Activated CD8-positive, alpha-beta memory T cell treated with anti-CD3 and anti-CD28 coated beads for 48 hours (primary cell): Measurements from ENCODE around the gene FCRL2.
"Not testable (repeated sequence)": the region's sequence is repeated elsewhere in the genome, so short reads cannot be mapped to it uniquely, and the experiment has no call there.

Source experiments
- DNase-seq, 3 experiments: peaks; one replicate each; pipeline ENCODE4 v3.0.0-alpha.2; 2020; ENCODE audit warnings: low read depth in 2 of 3, low spot score in 2 of 3

Gene FCRL2

DNA sequence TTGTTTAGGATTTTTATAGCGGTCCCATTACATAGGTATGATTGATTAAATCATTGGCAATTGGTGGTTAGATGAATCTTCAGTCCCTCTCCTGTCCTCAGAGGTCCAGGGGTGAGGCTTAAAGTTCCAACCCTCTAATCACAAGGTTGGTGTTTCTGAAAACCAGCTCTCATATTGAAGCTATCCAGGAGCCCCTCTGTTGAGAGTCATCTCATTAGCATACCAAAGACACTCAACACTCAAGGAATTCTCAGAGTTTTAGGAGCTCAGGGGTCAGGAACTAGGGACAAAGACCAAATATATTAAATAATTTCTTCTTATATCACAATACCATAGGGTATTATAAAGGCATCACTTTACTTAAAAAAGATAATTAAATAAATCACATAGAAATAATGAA lies 23.3 kb downstream of the FCRL2 start:
- DNase-seq: no peak

DNA sequence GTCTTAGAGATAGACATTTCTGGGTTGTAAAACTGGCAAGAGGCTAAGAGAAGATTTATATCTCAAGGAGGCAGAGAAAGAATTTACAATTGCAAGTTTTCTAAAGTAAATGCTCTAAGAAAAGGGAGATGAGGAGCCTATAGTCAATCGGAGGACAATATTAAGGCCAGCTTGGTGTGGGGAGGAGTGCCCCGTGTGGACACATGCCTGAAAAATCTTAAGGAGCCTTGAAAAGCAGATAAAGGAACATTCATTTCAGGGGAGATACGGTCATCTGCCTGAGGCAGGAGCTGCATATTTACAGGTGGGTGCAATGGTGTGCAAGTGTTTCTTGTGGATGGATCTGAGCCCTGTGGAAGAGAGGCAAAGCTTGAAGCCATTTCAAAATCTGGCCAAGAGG lies 25.6 kb downstream of the FCRL2 start:
- DNase-seq: no peak

DNA sequence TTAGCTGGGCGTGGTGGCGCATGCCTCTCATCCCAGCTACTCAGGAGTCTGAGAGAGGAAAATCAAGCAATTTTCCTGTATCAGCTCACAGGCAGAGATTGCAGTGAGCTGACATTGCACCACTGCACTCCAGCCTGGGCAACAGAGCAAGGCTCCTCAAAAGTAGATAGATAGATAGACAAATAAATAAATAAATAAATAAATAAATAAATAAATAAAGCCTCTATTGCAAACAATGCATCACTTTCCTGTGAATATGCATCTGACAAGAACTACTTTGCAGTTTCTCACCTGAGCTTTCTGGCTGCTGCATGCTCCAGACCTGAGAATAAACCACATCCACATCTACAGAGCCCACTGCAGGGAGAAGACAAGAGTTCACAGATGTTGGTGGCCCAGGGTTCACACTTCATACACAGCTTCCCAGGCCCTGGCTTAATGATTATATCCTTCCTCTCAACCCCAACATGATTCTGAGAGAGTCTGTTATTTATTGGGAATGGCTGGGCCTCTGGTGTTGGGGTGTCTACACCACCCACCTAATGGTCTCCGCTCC lies 28.6 kb downstream of the FCRL2 start:
- DNase-seq: no peak

DNA sequence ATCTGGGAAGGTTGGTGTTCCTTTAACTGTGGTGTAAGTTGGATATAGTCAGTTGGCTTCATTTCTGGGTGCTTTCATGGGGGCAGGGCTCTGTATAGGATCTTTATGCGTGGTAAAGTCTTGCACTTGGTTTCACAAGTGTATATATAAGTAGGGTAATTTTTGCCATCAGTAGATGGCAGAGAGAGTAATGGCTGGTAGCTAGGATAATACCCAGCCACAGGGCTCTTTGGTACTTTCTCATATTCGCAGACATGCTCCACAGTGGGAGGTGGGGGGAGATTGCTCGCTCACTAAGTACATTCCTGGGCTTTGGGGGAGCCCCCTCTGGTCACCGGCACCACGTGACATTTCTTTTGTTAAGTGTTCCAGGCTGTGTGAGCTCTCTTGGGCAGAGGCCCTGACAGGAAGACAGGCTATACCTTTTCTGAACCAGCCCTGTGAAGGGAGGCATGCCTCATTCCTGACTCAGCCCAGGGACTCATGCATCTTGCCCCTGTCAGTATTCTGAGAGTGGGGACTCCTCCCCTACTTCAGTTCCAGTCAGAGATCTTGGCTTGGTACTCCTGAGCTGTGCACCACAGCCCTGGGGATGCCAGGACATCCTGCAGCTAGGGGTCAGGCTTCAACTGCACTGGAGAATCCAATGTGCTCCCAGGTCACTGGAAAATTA lies 37.6 kb downstream of the FCRL2 start:
- no peak for DNase-seq

DNA sequence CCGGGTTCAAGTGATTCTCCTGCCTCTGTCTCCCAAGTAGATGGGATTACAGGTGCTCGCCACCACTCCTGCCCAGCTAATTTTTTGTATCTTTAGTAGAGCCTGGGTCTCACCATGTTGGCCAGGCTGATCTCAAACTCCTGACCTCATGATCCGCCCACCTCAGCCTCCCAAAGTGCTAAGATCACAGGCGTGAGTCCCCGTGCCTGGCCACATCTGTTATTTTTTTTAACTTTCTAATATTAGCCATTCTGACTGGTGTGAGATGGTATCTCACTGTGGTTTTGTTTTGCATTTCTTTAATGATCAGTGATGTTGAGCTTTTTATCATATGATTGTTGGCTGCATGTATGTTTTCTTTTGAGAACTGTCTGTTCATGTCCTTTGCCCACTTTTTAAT lies 40.9 kb downstream of the FCRL2 start:
- not testable (repeated sequence) for DNase-seq

DNA sequence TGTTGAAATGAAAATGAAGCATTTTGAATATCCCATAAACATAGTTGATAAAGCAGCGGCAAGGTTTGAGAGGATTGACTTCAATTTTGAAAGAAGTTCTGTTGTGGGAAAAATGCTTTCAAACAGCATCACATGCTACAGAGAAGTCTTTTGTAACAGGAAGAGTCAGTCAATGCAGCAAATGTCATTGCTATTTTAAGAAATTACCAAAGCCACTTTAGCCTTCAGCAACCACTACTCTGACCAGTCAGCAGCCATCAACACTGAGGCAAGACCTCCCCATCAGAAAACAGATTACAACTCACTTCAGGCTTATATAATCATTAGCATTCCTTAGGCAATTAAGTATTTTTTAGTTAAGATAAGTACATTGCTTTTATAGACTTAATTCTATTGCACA lies 42.6 kb downstream of the FCRL2 start:
- DNase-seq: no peak

DNA sequence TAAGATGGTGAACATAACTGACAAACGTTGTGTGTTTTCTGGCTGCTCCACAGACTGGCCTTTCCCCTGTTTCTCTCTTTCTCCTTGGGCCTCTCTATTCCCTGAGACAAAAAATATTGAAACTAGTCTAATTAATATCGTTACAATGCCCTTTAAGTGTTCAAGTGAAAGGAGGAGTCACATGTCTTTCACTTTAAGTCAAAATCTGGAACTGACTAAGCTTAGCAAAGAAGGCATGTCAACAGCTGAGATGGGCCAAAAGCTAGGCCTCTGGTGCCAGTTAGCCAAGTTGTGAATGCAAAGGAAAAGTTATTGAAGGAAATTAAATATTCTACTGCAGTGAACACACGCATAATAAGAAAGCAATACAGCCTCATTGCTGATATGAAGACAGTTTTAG lies 44.2 kb downstream of the FCRL2 start:
- DNase-seq: no peak

DNA sequence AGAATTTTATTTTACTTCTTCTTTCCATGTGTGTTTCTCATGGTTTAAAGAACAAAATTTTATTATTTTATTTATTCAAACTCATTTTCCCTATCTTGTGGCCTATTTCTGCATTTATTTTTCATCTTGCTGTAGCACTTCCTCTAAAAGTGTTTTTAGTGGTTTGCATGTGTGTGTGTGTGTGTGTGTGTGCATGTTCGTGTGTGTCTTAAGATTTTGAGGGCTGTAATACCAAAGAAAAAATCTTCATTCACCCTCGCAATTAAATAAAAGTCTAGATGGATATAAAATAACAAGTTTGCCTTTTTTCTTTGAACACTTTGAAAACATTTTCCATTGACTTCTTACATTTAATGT lies 51.7 kb downstream of the FCRL2 start:
- DNase-seq: no peak

DNA sequence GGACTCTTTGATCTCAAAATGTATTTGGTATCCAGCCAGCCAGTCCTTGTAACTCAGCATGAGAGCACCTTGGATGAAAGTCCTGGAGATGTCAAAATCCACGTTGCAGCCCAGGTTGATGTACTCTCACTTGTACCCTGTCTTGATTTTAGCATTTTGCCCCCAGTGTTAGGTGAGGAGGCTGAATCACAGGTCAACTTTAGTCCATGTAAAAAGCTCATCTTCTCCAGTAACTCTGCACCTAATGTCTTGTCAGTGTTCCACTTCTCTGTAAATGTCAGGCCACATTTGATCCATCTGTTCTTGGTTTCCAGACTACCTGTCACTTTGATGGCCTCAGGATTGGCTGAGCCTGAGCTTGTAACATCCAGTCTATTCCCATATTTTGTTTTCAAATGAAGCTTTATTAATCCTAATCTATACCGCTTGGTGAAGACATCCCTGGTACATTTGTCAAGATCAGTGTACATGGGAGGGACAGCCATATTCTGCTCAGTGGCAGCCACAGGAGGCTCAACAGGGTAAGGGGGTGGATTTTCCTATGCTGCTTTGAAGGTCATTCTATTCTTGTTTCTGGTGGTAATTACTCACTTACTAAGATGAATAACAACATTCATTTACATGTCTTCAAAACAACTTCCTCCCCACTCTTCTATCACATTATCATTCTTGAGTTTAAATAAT lies 52.3 kb downstream of the FCRL2 start:
- DNase-seq: no peak

DNA sequence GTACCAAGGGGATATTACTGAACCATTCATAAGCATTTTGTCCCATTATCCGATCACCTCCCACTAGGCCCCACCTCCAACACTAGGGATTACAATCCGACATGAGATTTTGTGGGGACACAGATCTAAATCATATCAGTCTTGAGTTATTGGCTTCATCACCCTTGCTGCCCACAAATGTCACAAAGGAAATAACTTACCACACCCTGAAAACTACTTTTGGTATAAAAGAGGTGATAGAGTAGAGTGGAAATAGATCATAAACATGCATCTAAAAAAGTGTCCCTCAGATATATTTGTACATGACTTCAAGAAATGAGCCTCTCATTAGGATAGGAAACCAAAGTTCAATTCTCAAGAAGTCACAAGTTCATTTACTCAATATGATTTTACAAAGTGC lies 53.8 kb downstream of the FCRL2 start:
- DNase-seq: no peak

DNA sequence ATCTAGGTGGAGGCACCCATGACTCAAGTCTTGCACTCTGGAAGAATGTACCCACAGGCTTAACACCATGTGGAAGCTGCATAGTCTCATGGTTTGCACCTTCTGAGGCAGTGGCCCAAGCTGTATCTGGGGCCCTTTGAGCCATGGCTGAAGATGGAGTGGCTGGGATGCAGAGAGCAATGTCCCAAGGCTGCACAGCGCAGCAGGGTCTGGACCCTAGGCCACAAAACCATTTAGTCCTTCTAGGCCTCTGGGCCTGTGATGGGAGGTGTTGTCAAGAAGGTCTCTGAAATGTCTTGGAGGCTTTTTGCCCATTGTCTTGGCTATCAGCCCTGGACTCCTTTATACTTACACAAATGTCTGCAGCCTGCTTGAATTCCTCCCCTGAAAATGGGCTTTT lies 54.9 kb downstream of the FCRL2 start:
- DNase-seq: no peak

DNA sequence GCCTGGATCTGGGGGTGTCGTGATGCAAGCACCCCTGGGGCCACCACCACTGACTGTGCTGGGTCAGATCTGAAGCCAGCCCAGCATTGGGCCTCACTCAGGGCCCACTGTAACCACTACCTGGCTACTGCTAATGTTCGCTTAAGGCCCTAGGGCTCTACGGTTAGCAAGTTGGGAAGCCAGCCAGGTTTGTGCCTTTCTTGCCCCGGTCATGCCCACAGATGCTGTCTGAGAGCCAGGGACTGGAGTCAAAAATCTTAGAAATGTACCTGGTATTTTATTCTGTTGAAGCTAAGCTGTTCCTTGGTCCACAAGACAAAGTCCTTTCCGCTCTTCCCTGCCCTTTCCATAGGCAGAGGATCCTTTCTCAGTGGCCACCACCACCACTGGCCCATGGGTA lies 61.2 kb downstream of the FCRL2 start:
- DNase-seq: no peak

DNA sequence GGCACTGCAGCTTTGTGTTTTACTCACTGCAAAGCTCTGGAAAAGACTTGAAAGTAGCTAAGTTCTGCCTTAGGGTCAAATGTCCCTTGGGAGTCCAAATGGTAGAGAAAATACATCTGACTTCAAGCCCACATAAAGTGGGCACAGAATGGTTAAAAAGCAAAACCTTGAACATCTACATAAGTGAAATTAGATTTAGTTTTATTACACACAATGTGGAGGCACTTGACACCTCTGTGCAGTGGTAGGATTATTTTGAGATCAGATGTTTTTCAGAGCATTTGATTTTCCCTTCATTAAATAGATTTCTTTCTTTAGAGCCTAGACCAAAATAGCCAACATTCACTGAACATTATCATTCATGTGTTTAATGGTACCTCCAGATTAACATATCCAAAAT lies 65.1 kb downstream of the FCRL2 start:
- no peak for DNase-seq

DNA sequence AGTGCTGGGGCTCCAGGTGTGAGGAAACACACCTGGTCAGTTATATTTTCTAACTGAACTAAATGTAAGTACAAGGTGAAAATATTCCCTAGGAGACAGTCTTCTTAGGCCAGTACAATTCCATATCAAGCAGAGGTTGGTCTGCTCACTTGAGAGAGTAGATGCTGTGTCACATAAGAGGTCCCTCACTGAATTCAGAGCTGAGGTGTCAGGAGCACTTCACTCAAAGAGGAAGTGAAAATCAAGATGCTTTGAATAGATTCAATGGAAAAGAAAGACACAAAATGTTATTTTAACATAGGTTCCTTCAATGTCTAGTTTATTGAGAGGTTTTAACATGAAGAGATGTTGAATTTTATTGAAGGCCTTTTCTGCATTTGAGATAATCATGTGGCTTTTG lies 72.1 kb downstream of the FCRL2 start:
- DNase-seq: no peak

DNA sequence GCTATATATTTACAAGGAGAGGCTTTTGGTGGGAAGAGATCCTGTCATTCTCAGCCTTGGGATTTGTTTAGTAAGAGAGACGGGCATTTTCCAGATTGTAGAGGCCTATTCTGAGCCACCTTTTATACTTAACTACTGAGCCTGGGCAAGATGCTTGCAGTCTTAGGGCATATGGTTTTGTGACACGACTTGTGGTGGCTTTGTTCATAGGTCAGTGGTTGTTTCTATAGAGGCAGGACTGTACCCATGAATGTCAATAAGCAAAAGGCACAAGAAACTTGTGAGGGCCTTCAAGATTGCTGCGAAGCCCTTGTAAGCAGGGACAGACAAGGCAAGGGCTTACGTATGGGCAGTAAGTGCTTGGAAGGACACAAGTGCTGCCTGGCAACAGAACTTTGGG lies 73.0 kb downstream of the FCRL2 start:
- DNase-seq: no peak

DNA sequence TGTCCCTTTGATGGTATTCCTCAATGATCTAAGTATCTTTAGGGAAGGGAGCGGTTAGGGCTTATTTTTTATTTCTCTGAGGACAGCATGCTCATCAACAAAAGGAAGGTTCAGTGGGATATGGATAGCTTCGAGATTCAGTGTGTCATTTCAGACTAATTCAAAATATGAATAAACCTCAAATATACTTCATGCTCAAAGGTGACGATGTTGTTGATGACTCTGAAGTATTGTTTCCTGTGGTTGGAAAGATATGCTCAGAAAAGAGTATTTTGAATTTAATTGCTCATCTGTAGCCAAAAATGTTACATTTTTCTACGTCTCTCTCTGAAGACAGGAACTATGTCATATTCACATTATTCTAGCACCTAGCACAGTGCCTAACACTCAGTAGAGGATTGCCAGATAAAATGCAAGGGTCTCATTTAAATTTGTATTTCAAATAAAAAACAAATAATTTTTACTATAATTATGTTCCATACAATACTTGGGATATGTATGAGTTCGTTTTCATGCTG lies 74.6 kb downstream of the FCRL2 start:
- no peak for DNase-seq

DNA sequence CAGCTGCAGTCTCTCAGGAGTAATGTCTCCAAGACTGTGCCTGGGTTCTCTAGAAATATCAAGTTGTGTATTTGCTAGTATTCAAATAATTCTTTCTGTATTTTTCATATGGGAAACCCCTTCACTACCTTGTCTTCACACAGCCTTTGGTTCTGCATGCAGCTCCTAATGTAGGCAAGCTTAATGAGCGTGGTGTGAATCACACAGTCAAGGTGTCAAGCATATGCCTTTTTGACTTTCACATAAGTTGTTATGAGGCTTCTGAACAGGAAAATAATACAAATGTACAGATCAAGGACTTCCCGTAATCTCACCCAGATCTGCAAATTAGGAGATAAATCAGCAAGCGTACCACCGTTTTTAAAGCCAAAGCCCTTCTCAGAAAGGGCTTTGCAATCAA lies 76.2 kb downstream of the FCRL2 start, which contains the start of gene FCRL3:
Gene FCRL3, minus strand, starts transcription at position 38 of the 400 bp plus-strand sequence. CDS start 280 bp downstream, outside the sequence.
- DNase-seq: no peak

DNA sequence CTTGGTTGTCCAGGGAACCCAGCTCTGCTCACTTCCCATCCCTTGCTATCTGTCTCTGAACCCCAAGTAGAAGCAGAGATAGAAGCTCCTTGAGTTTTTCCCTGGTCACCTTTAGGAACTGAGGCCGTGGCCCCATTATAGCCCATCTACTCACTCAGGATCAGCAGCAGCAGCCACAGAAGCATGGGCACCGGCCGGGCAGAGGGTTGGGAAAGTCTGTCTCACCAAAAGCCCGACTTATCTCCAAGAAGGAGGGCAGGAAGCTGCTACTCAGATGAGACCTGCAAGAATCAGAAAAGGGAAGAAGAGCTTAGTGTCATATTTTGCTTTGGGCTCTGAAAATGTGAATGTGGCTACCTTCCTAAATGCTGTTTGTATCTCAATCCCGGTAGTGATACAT lies 76.6 kb downstream of the FCRL2 start:
- no peak for DNase-seq

DNA sequence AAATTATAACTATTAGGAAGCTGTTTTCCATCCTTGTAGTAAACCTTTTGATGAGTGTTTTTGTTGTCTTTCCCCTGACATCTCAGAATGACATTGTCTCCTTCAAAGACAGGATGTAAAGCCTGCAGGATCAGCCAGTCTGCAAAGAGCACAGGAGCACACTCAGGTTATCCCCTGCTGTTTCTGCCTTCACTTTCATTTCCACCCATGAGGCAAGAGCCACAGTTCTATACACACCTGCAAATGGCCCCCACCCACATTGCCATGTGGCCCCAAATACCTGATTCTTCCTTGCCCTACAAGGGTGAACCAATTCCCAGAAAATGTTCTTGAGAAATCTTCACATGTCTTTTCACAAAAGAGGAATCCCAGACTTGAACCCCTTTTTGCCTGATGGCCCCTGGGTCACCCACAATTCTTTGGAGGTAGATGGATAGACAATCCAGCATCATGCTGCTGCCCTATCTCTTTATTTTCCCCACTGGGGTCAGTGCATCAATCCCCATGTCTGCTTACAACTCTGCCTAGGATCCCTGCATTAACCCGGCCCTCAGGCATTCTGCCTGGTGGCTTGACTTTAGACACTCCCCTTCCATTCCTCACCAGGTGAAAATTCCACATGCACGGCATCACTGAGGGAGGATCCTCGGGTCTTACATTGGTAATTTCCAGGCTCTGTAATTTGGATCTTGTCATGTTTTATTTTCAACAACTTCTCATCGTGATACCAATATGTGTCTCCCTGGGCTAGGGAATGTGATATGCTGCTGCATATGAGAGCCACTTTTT lies 79.0 kb downstream of the FCRL2 start:
- DNase-seq: no peak

DNA sequence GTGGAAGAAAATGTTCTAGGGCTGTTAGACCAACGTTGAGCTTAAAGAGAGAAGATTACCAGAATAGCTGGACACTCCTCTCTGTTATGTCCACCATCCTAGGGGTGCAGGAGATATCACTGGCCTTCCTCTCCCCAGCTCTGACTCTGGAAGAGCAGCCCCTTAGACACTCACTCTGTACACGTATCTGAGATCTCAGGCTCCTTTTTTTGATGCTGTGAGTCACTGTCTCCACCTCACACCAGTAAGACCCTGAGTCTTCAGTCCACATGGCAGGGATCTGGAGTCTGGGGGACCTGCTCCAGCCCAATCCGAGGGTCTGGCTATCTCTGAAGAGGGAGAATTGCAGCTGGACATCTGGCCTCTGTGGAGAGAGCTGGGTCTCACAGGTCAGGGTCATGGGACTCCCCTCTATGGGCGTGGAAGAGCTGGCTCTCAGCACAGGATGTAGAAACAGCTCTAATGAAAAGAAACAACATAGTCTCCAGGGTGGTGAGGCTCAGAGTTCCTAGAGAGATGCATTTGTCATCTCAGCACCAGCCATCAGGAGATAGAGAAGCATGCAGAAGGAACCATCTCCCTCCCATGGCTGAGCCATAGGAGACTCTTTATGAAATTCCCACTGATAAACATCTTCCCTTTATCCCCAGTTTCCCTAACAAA lies 79.8 kb downstream of the FCRL2 start:
- DNase-seq: no peak
